ENCODE results near the gene SCG3. TPM values are rescaled to one million over a fixed set of nuclear protein-coding genes. Genes with fewer than 3 reads are reported as not detected.
"Not testable (repeated sequence)": the region's sequence is repeated elsewhere in the genome, so short reads cannot be mapped to it uniquely, and the experiment has no call there.

SCG3 gene
- total RNA-seq, 2 experiments from 2014 or later, result not detected

DNA sequence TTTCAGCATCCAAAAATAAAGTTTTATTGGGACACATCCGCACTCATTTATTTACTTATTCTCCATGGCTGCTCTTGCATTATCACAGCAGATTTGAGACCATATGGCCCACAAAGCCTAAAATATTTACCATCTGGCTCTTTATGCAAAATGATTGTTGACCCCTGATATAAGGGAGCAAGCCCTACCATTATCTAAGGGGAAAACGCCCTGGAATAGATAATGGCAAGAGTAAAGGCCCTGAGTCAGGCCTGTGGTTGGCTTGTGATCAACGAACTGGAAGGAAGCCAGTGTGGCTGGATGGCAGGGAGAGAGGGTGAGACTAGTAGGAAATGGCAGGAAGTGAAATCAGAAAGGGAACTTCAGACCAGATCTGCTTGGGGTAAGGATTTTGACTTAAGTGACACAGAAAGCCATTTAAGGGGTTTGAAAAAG lies 34.2 kb upstream of the SCG3 start:
- ChIA-PET POLR2A (no interaction called here), CTCF (interaction anchor here (1.5 to 1.7 kb wide), 2 partner anchors 129 to 242 kb away, joined by 3 to 15 read pairs; no protein-coding TSS in a partner anchor)
- Mint-ChIP-seq H3K27me3 (no peaks in the 10 kb centered on the region), H3K4me3 (no peak overlapping the region), H3K36me3 (ENCODE audit: low read depth) (no peaks in the 10 kb centered on the region), H3K4me1 (ENCODE audit: low read depth) (no peaks in the 10 kb centered on the region), H3K9me3 (no peaks in the 10 kb centered on the region), H3K27ac (no peak overlapping the region)
- TF ChIP-seq, protein P1, sequence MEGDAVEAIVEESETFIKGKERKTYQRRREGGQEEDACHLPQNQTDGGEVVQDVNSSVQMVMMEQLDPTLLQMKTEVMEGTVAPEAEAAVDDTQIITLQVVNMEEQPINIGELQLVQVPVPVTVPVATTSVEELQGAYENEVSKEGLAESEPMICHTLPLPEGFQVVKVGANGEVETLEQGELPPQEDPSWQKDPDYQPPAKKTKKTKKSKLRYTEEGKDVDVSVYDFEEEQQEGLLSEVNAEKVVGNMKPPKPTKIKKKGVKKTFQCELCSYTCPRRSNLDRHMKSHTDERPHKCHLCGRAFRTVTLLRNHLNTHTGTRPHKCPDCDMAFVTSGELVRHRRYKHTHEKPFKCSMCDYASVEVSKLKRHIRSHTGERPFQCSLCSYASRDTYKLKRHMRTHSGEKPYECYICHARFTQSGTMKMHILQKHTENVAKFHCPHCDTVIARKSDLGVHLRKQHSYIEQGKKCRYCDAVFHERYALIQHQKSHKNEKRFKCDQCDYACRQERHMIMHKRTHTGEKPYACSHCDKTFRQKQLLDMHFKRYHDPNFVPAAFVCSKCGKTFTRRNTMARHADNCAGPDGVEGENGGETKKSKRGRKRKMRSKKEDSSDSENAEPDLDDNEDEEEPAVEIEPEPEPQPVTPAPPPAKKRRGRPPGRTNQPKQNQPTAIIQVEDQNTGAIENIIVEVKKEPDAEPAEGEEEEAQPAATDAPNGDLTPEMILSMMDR (IDR thresholded peaks at IDR 0.05), result no peak
- ATAC-seq (no peak), DNase-seq (no peak)
- intact Hi-C loops (cut with micrococcal nuclease), result no loop called here

DNA sequence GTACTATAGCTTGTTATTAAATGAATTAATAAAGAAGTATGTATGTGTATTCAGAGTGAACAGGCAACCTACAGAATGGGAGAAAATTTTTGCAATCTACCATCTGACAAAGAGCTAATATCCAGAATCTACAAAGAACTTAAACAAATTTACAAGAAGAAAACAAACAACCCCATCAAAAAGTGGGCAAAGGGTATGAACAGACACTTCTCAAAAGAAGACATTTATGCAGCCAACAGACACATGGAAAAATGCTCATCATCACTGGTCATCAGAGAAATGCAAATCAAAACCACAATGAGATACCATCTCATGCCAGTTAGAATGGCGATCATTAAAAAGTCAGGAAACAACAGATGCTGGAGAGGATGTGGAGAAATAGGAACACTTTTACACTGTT lies 33.2 kb upstream of the SCG3 start:
- intact Hi-C loops (cut with micrococcal nuclease); H3K36me3 Mint-ChIP-seq (ENCODE audit: low read depth); DNase-seq; ATAC-seq; H3K9me3 Mint-ChIP-seq; POLR2A ChIA-PET; H3K27ac Mint-ChIP-seq; H3K4me3 Mint-ChIP-seq; H3K27me3 Mint-ChIP-seq; H3K4me1 Mint-ChIP-seq (ENCODE audit: low read depth): not testable (repeated sequence)
- CTCF ChIA-PET, result interaction anchor here (1.1 to 4.5 kb wide), 5 partner anchors 11 to 241 kb away, joined by 3 to 168 read pairs (median 15); no protein-coding TSS in a partner anchor

DNA sequence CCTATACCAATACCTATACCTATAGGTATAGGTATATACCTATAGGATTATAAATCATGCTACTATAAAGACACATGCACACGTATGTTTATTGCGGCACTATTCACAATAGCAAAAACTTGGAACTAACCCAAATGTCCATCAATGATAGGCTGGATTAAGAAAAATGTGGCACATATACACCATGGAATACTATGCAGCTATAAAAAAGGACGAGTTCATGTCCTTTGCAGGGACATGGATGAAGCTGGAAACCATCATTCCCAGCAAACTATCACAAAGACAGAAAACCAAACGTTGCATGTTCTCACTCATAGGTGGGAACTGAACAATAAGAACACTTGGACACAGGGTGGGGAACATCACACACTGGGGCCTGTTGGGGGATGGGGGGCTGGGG lies 32.7 kb upstream of the SCG3 start:
- intact Hi-C loops (cut with micrococcal nuclease); H3K4me1 Mint-ChIP-seq (ENCODE audit: low read depth); H3K27ac Mint-ChIP-seq; H3K4me3 Mint-ChIP-seq; H3K27me3 Mint-ChIP-seq; H3K9me3 Mint-ChIP-seq; ATAC-seq; H3K36me3 Mint-ChIP-seq (ENCODE audit: low read depth); DNase-seq: not testable (repeated sequence)
- CTCF ChIA-PET, result interaction anchor here (1.1 to 4.5 kb wide), 7 partner anchors 9 to 165 kb away, joined by 3 to 168 read pairs (median 5); no protein-coding TSS in a partner anchor
- POLR2A ChIA-PET, result interaction anchor here (2.0 kb wide), 1 partner anchor 128 kb away, joined by 7 read pairs; no protein-coding TSS in a partner anchor

DNA sequence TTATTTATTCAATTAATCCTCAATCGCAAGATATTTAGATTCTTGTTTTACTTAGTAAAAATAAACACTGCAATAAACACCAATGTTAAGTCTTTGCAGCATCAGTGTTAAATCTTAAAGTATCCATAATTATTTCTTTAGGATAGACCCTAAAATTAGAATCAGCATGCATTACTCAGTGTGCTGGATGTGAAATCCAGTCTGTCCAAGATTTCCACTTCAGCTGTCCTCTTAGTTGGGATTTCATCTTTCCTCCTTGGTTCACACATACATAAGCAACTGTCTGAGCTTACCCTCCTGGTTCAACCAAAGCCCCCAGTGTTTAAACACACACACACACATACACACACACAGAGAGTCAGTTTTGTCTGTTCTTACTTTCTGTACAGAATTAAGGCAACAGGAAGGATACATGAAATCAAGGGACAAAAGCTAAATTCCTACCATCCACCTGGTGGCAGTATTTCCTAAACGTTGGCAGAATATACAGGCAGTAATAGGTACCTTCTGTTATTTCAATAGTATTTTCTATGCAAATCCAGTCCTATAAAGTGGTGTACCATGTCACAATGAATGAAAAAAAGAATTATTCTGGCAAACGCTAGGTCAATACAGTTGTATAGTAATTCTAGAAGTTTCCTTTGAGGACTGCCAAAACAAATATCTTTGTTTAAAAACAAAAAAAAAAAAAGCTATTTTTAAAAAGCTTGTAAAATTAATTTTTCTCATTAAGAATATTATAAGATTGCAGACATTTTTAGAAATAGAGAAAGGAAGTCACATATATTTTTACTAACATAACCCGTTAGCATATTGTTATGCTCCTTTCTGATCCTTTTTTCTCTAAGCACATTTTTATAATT lies 31.4 kb upstream of the SCG3 start:
- TF ChIP-seq, protein P1 (IDR thresholded peaks at IDR 0.05), result peak; percentile 90
- Mint-ChIP-seq H3K4me1 (ENCODE audit: low read depth) (no peaks in the 10 kb centered on the region), H3K36me3 (ENCODE audit: low read depth) (no peaks in the 10 kb centered on the region), H3K4me3 (no peak overlapping the region), H3K9me3 (no peaks in the 10 kb centered on the region), H3K27ac (no peak overlapping the region), H3K27me3 (no peaks in the 10 kb centered on the region)
- intact Hi-C loops (cut with micrococcal nuclease), result loop anchor here (1.0 to 5.0 kb wide), 2 partner anchors 87 to 126 kb away; partner anchors contain the start of gene LYSMD2
- peak; percentile 52 for DNase-seq
- peak; percentile 84 for ATAC-seq
- CTCF ChIA-PET, result interaction anchor here (0.6 to 4.5 kb wide), 51 partner anchors 8 to 559 kb away, joined by 3 to 168 read pairs (median 4); partner anchors contain the start of gene LYSMD2
- POLR2A ChIA-PET, result interaction anchor here (0.9 to 2.0 kb wide), 2 partner anchors 127 to 574 kb away, joined by 3 to 7 read pairs; no protein-coding TSS in a partner anchor

DNA sequence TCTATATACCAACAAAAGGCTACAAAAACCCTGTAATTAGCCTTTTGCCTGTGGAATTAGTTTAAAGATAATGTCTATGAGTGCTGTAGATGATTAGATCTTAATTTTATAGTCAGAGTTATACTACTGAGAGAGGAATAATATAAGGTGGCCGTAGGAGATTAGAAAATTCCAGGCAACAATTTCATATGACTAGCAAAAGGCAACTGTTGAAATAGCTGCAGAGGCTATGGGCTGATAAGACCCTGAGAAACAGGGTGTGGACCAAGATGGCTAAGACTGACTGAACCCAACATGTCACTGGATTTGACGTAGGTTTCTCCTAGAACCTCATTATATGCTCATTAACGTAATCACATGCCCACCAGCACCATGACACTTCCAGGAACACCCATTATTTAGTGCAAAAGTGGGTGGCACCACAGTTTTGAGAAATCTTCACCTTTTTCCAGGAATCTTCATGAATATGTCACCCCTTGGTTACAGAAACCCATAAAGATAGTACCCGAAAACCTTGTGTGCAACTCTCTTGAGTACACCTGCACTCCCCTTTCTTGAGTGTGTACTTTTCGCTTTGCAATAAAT lies 29.1 kb upstream of the SCG3 start:
- no peak for DNase-seq
- no peaks in the 10 kb centered on the region for H3K36me3 Mint-ChIP-seq (ENCODE audit: low read depth)
- POLR2A ChIA-PET, result no interaction called here
- no peaks in the 10 kb centered on the region for H3K9me3 Mint-ChIP-seq
- H3K27ac Mint-ChIP-seq, result no peak overlapping the region
- H3K4me3 Mint-ChIP-seq, result no peak overlapping the region
- no peak for ATAC-seq
- TF ChIP-seq, protein P1 (IDR thresholded peaks at IDR 0.05), result no peak
- H3K4me1 Mint-ChIP-seq (ENCODE audit: low read depth), result no peaks in the 10 kb centered on the region
- no peaks in the 10 kb centered on the region for H3K27me3 Mint-ChIP-seq
- intact Hi-C loops (cut with micrococcal nuclease), result loop anchor here (5.0 kb wide), 1 partner anchor 85 kb away; the partner anchor contains the start of gene LYSMD2
- CTCF ChIA-PET, result interaction anchor here (1.0 to 4.5 kb wide), 2 partner anchors 118 to 123 kb away, joined by 3 to 168 read pairs; no protein-coding TSS in a partner anchor

DNA sequence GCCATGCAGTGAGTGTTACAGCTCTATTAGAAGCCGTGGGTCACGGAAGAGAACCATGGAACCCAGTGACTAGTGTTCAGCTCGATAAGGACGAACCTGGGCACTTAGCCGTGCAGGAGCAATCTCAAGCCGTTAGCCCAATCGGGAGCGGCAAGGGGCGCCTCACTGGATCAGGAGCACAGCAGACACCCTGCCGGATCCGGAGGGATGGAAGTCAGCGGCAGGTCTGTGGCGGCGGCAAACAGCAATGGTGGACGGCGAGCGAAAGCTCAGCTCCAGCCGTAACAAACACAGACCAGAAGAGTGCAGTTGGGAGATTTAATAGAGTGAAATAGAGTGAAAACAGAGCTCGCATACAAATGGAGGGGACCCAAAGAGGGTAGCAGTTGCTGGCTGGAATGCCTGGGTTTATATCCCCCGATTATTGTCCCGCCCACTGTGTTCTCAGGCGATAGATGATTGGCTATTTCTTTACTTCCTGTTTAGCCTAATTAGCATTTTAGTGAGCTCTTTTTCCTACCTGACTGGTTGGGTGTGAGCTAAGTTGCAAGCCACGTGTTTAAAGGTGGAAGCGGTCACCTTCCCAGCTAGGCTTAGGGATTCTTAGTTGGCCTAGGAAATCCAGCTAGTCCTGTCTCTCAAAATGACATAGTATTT lies 25.8 kb upstream of the SCG3 start:
- H3K36me3 Mint-ChIP-seq (ENCODE audit: low read depth); H3K27me3 Mint-ChIP-seq; intact Hi-C loops (cut with micrococcal nuclease); POLR2A ChIA-PET; DNase-seq; H3K9me3 Mint-ChIP-seq; H3K27ac Mint-ChIP-seq; H3K4me1 Mint-ChIP-seq (ENCODE audit: low read depth); H3K4me3 Mint-ChIP-seq; ATAC-seq: not testable (repeated sequence)
- CTCF ChIA-PET, result interaction anchor here (6.8 kb wide), 1 partner anchor 120 kb away, joined by 59 read pairs; no protein-coding TSS in a partner anchor

Measured in activated CD8-positive, alpha-beta T cell treated with anti-CD3 and anti-CD28 coated beads for 36 hours (primary cell).